ENCODE results near the gene TAF11L3.
"Not testable (repeated sequence)": the region's sequence is repeated elsewhere in the genome, so short reads cannot be mapped to it uniquely, and the experiment has no call there.

Gene TAF11L3

DNA sequence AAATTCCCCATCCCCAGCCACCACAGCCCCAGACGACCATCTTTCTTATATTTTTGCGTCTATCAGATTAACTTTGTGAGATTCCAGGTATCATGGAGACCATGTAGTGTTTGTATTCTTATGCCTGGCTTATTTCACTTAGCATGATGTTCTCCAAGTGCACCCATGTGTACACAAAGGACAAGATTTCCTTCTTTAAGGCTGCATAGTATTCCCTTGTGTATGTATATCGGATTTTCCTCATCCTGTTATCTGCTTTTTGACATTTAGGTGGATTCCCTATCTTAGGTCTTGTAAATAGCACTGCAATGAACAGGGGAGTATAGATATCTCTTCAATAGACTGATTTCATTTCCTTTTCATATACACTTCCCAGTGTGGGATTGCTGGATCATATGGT, 25.4 kb upstream of the TAF11L3 start:
- Histone ChIP-seq H3K27ac (no peak overlapping the region), H3K4me2 (no peak overlapping the region), H3K4me1 (ENCODE audit: low read depth, poor library complexity, severe bottlenecking) (no peaks in the 10 kb centered on the region), H4K20me1 (ENCODE audit: insufficient read depth) (no peaks in the 10 kb centered on the region), H3K4me3 (IDR thresholded peaks at IDR 0.05; ENCODE audit: insufficient read depth, low read depth, low read length) (no peak overlapping the region), H3K27me3 (ENCODE audit: insufficient read depth, low read depth) (no peaks in the 10 kb centered on the region), H3K9ac (no peak overlapping the region), H3K36me3 (ENCODE audit: insufficient read depth) (no peaks in the 10 kb centered on the region), H3K79me2 (ENCODE audit: insufficient read depth, low read depth) (no peaks in the 10 kb centered on the region), H2AFZ (ENCODE audit: low read depth) (no peak overlapping the region)
- TF ChIP-seq, protein P1, sequence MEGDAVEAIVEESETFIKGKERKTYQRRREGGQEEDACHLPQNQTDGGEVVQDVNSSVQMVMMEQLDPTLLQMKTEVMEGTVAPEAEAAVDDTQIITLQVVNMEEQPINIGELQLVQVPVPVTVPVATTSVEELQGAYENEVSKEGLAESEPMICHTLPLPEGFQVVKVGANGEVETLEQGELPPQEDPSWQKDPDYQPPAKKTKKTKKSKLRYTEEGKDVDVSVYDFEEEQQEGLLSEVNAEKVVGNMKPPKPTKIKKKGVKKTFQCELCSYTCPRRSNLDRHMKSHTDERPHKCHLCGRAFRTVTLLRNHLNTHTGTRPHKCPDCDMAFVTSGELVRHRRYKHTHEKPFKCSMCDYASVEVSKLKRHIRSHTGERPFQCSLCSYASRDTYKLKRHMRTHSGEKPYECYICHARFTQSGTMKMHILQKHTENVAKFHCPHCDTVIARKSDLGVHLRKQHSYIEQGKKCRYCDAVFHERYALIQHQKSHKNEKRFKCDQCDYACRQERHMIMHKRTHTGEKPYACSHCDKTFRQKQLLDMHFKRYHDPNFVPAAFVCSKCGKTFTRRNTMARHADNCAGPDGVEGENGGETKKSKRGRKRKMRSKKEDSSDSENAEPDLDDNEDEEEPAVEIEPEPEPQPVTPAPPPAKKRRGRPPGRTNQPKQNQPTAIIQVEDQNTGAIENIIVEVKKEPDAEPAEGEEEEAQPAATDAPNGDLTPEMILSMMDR (conservative IDR thresholded peaks at IDR 0.05; ENCODE audit: low read depth, low read length) = no peak

DNA sequence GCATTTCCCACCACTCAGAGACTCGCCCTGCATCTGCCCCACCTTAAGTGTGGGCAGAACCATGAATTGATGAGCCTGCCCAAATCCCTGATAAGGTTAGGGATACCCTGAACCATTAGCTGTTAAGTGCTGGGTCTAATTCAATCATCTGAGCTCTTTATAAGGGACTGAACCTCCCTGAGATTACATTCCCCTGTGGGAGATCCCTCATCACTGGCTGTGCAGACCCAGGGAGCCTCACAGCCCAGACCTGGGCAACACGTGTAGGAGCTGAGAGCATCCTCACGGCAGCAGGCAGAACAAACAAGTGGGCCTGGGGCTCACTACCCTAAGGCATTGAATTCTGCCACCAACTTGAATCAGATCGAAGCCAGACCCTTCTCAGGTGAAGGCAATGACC, 20.7 kb upstream of the TAF11L3 start:
- H3K4me3 ChIP-seq (IDR thresholded peaks at IDR 0.05; ENCODE audit: insufficient read depth, low read depth, low read length) = no peak overlapping the region
- H3K79me2 ChIP-seq (ENCODE audit: insufficient read depth, low read depth) = no peaks in the 10 kb centered on the region
- no peak overlapping the region for H3K27ac ChIP-seq
- no peak overlapping the region for H2AFZ ChIP-seq (ENCODE audit: low read depth)
- H3K4me2 ChIP-seq = no peak overlapping the region
- no peak overlapping the region for H3K9ac ChIP-seq
- no peaks in the 10 kb centered on the region for H4K20me1 ChIP-seq (ENCODE audit: insufficient read depth)
- no peaks in the 10 kb centered on the region for H3K36me3 ChIP-seq (ENCODE audit: insufficient read depth)
- no peaks in the 10 kb centered on the region for H3K27me3 ChIP-seq (ENCODE audit: insufficient read depth, low read depth)
- H3K4me1 ChIP-seq (ENCODE audit: low read depth, poor library complexity, severe bottlenecking) = no peaks in the 10 kb centered on the region
- TF ChIP-seq, protein P1 (conservative IDR thresholded peaks at IDR 0.05; ENCODE audit: low read depth, low read length) = no peak

DNA sequence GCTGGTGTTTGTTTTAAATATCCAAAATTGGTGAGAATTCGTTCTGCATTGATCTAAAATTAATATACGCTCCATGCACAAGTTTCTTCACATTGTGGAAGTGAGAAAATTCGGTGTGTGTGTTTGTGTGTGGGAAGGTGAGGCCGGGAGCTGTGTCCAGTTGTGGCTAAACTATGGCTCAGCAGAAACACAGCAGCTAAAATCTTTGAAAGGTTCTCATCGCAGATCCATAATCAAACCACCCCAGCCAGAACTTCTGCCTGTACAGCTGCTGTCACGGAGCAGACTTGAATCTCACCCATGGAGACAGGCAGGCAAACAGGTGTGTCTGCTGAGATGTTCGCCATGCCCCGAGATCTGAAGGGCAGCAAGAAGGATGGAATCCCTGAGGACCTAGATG, 20.2 kb upstream of the TAF11L3 start, which contains the start of gene TAF11L2:
Gene TAF11L2, plus strand, starts transcription at position 301 of the 400 bp plus-strand sequence.
- H3K79me2 ChIP-seq (ENCODE audit: insufficient read depth, low read depth); H3K27me3 ChIP-seq (ENCODE audit: insufficient read depth, low read depth); H4K20me1 ChIP-seq (ENCODE audit: insufficient read depth); H3K36me3 ChIP-seq (ENCODE audit: insufficient read depth); H3K4me2 ChIP-seq; H2AFZ ChIP-seq (ENCODE audit: low read depth); H3K4me1 ChIP-seq (ENCODE audit: low read depth, poor library complexity, severe bottlenecking); H3K9ac ChIP-seq; H3K4me3 ChIP-seq (IDR thresholded peaks at IDR 0.05; ENCODE audit: insufficient read depth, low read depth, low read length); H3K27ac ChIP-seq: not testable (repeated sequence)

DNA sequence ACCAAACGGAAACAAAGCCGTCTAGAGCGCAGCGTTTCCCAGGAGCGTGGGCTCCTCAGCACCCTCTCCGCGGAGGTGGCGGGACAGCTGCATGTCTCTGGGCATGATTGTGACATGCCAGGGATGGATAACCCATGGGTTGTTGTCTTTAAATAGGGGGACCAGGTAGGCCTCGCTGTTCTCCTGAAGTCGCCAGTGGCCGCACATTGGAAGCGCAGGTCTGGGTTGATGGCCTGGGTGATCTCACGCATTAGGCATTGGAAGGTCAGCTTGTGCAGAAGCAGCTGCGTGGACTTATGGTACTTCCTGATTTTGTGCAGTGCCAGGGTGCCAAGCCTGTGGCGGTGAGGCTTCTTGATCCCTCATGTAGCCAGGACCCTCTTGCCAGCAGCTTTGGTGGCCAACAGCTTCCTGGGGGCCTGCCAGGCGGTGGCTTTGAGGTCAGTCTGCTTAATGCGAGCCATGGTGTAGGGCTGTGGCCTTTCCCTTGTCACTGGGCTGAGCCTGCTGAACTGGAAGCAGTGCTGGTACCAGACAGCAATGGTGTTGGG, 6.3 kb upstream of the TAF11L3 start:
- TF ChIP-seq, protein P1 (conservative IDR thresholded peaks at IDR 0.05; ENCODE audit: low read depth, low read length) = no peak
- H3K79me2 ChIP-seq (ENCODE audit: insufficient read depth, low read depth) = no peaks in the 10 kb centered on the region

DNA sequence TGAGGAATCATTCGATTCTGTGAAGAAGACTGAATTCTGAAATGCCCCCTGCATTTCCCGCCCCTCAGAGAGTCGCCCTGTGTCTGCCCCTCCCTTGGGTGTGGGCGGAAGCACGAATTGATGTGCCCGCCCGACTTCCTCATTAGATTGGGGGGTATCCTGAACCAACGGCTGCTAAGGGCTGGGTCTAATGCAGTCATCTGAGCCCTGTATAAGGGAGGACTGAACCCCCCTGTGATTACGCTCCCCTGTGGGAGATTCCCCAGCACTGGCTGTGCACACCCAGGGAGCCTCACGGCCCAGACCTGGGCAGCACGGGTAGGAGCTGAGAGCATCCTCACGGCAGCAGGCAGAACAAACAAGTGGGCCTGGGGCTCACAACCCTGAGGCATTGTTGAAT, 641 bp upstream of the TAF11L3 start:
- H3K4me3 ChIP-seq (IDR thresholded peaks at IDR 0.05; ENCODE audit: insufficient read depth, low read depth, low read length); H3K9ac ChIP-seq; H3K4me1 ChIP-seq (ENCODE audit: low read depth, poor library complexity, severe bottlenecking): not testable (repeated sequence)

More for the DNA sequence above, 6.3 kb upstream of the TAF11L3 start:
- Histone ChIP-seq H4K20me1 (ENCODE audit: insufficient read depth) (no peaks in the 10 kb centered on the region), H3K4me1 (ENCODE audit: low read depth, poor library complexity, severe bottlenecking) (no peaks in the 10 kb centered on the region), H3K4me3 (IDR thresholded peaks at IDR 0.05; ENCODE audit: insufficient read depth, low read depth, low read length) (no peak overlapping the region), H3K4me2 (no peak overlapping the region), H3K36me3 (ENCODE audit: insufficient read depth) (no peaks in the 10 kb centered on the region), H3K9ac (no peak overlapping the region), H3K27me3 (ENCODE audit: insufficient read depth, low read depth) (no peaks in the 10 kb centered on the region), H2AFZ (ENCODE audit: low read depth) (no peak overlapping the region), H3K27ac (no peak overlapping the region)

DNA sequence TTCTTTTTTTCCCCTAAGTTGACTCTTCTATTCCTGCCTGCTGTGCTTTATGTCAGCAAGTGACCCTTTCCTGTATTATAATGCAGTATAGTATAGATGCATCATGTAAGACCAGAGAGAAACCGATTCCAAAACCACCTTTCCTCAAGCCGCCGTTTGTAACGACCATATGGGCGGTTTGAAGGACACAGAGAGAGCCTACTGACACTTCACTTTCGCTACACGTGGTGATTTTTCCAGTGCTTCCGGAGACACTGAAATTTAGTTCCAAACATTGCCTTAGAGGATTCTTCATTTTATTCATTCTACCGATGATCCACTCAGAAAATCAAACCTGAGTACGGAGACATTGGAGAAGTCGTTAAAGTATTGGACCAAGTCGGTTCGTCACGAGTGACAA, 1.3 kb downstream of the TAF11L3 start:
- not testable (repeated sequence) for H2AFZ ChIP-seq (ENCODE audit: low read depth); H3K27me3 ChIP-seq (ENCODE audit: insufficient read depth, low read depth); H3K27ac ChIP-seq; H3K4me3 ChIP-seq (IDR thresholded peaks at IDR 0.05; ENCODE audit: insufficient read depth, low read depth, low read length); H3K9ac ChIP-seq; H4K20me1 ChIP-seq (ENCODE audit: insufficient read depth); H3K79me2 ChIP-seq (ENCODE audit: insufficient read depth, low read depth); H3K36me3 ChIP-seq (ENCODE audit: insufficient read depth); H3K4me2 ChIP-seq; H3K4me1 ChIP-seq (ENCODE audit: low read depth, poor library complexity, severe bottlenecking)

More for the DNA sequence above, 641 bp upstream of the TAF11L3 start:
- H3K36me3 ChIP-seq (ENCODE audit: insufficient read depth); H3K79me2 ChIP-seq (ENCODE audit: insufficient read depth, low read depth); H3K27ac ChIP-seq; H3K4me2 ChIP-seq; H2AFZ ChIP-seq (ENCODE audit: low read depth); H4K20me1 ChIP-seq (ENCODE audit: insufficient read depth); H3K27me3 ChIP-seq (ENCODE audit: insufficient read depth, low read depth): not testable (repeated sequence)

DNA sequence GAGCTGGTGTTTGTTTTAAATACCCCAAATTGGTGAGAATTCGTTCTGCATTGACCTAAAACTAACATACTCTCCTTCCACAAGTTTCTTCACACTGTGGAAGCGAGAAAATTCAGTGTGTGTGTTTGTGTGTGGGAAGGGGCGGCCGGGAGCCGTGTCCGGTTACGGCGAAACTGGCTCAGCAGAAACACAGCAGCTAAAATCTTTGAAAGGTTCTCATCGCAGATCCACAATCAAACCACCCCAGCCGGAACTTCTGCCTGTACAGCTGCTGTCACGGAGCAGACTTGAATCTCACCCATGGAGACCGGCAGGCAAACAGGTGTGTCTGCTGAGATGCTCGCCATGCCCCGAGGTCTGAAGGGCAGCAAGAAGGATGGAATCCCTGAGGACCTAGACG, 3.3 kb downstream of the TAF11L3 start, which contains the start of gene TAF11L4:
Gene TAF11L4, plus strand, starts transcription at position 301 of the 400 bp plus-strand sequence.
- H4K20me1 ChIP-seq (ENCODE audit: insufficient read depth); H3K4me2 ChIP-seq; H2AFZ ChIP-seq (ENCODE audit: low read depth); H3K27ac ChIP-seq; H3K4me3 ChIP-seq (IDR thresholded peaks at IDR 0.05; ENCODE audit: insufficient read depth, low read depth, low read length); H3K79me2 ChIP-seq (ENCODE audit: insufficient read depth, low read depth); H3K9ac ChIP-seq; H3K4me1 ChIP-seq (ENCODE audit: low read depth, poor library complexity, severe bottlenecking); H3K36me3 ChIP-seq (ENCODE audit: insufficient read depth); H3K27me3 ChIP-seq (ENCODE audit: insufficient read depth, low read depth): not testable (repeated sequence)

DNA sequence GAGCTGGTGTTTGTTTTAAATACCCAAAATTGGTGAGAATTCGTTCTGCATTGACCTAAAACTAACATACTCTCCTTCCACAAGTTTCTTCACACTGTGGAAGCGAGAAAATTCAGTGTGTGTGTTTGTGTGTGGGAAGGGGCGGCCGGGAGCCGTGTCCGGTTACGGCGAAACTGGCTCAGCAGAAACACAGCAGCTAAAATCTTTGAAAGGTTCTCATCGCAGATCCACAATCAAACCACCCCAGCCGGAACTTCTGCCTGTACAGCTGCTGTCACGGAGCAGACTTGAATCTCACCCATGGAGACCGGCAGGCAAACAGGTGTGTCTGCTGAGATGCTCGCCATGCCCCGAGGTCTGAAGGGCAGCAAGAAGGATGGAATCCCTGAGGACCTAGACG, 6.8 kb downstream of the TAF11L3 start, which contains the start of gene TAF11L5:
Gene TAF11L5, plus strand, starts transcription at position 301 of the 400 bp plus-strand sequence.
- H3K4me1 ChIP-seq (ENCODE audit: low read depth, poor library complexity, severe bottlenecking); H3K4me3 ChIP-seq (IDR thresholded peaks at IDR 0.05; ENCODE audit: insufficient read depth, low read depth, low read length); H3K27ac ChIP-seq; H3K36me3 ChIP-seq (ENCODE audit: insufficient read depth); H2AFZ ChIP-seq (ENCODE audit: low read depth); H3K27me3 ChIP-seq (ENCODE audit: insufficient read depth, low read depth); H3K9ac ChIP-seq; H3K79me2 ChIP-seq (ENCODE audit: insufficient read depth, low read depth); H3K4me2 ChIP-seq; H4K20me1 ChIP-seq (ENCODE audit: insufficient read depth): not testable (repeated sequence)

All from KMS-11 (cell line).